Body of pancreas (tissue), 4 donors: ENCODE results near the gene RCOR1. TPM values are rescaled to one million over a fixed set of nuclear protein-coding genes. Genes with fewer than 3 reads are reported as not detected.

Source experiments
- ATAC-seq: fragments of 150-250 bp; one replicate; pipeline ENCODE4 v1.9.1; 2016
- DNase-seq, 4 donors: peaks; one replicate each; pipeline ENCODE4 v3.0.0-alpha.2; 2019
- H3K27ac ChIP-seq, 4 donors: fragments of 200-600 bp; sonication (generic); 1 replicate in 3 of 4; 2 replicates in 1 of 4; pipeline versions ENCODE4 v1.5.1 to v1.6.1; 2016 to 2019; ENCODE audit warnings: mild to moderate bottlenecking in 1 of 4, mixed read lengths in 1 of 4, moderate library complexity in 1 of 4
- H3K27me3 ChIP-seq, 2 donors: fragments of 200-600 bp; sonication (generic); one replicate each; pipeline ENCODE4 v1.6.0; 2016; ENCODE audit warnings: mild to moderate bottlenecking in 1 of 2
- H3K36me3 ChIP-seq, 2 donors: fragments of 200-600 bp; sonication (generic); replicated peaks in 1 of 2; 2 replicates each; pipeline ENCODE4 v1.5.1; 2016; ENCODE audit warnings: low read depth in 2 of 2; ENCODE audit not compliant: insufficient read depth in 1 of 2
- H3K4me1 ChIP-seq: fragments of 200-600 bp; sonication (generic); one replicate; pipeline ENCODE4 v1.6.0; 2016
- H3K4me3 ChIP-seq, 2 donors: fragments of 200-600 bp; sonication (generic); 1 replicate in 1 of 2; 2 replicates in 1 of 2; pipeline ENCODE4 v1.5.1; 2016 to 2019
- H3K9me3 ChIP-seq, 3 donors: fragments of 200-600 bp; sonication (generic); 1 replicate in 2 of 3; 2 replicates in 1 of 3; pipeline ENCODE4 v1.5.1; 2016
- POLR2A ChIP-seq, 3 donors: fragments of 450-650 bp; IDR thresholded peaks; one replicate each; pipeline ENCODE4 v1.6.1; 2016; ENCODE audit warnings: antibody characterized with exemption in 3 of 3, mild to moderate bottlenecking in 2 of 3
- WGBS, 2 donors: methylation state at CpG; one replicate each; pipeline ENCODE4 v1.1.5; 2017; 5-methylcytosine and 5-hydroxymethylcytosine counted together
- intact Hi-C: fragments of 100-400 bp; cut with DNase I; formaldehyde crosslinking; loops from one replicate; pipeline ENCODE4 v1.15.1; 2023
- total RNA-seq, 2 donors: library from RNA; depleted of rRNA; stranded (reverse); fragments of >200 nt; gene quantifications; one replicate each; pipeline ENCODE4 v1.1.0, GENCODE V29; 2016
- TF ChIP-seq, protein P1 (sequence below), 7 experiments: fragments of 450-650 bp in 4 of 7; fragments of 200-600 bp in 3 of 7; sonication (generic) in 3 of 7; IDR thresholded peaks; one replicate each; pipeline ENCODE4 v1.5.1; 2016 to 2019; ENCODE audit warnings: antibody characterized with exemption in 7 of 7

Gene RCOR1
- 1 to 10 TPM; 6.3 to 6.7 TPM for total RNA-seq

DNA sequence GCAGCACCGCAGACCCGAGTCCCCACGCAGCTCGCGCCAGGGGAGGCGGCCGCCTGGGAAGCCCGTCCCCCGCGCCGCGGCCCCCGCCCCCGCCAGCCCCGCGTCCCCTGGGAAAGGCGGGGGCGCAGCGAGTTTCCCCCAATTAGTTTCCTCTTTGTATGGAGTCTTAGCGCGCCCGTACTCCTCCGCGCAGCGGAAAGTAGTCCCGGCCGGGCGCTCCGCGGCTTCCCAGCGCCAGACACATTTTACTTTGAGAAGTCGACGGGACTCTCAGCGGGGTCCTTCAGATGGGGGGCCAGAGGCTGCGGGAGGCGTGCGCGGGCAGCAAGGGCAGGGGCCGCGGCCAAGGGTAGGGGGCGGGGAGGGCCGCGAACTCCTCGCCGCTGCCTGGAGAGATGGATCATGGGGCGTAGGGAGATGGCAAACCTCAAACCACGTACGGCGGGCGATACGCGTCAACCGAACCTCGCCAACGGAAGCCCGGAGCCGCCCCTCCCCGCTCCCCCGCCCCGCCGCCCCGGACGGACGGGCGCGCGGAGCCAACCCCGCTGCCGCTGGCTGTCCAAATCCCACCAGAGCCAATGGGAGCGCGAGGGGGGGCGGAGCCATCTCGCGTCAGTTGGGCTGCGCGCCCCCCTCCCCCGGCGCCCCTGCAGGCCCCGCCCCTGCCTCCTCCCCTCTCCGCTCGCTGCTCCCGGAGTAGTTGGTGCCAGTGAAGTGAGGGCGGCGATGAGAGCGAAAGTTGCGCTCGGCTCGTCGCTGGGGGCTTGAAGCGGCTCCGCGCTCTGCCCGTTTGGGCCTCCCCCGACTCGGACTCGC is at the start of gene RCOR1:
Gene RCOR1, plus strand, starts transcription at position 706 of the 819 bp plus-strand sequence. CDS start 238 bp downstream, outside the sequence.
- H3K4me1 ChIP-seq = peaks cover 19% of the 10 kb centered on the region
- intact Hi-C loops = no loop called here
- peak within 1 kb of the TSS; percentile 93 to 100 (median 96) for H3K27ac ChIP-seq
- no peaks in the 10 kb centered on the region for H3K36me3 ChIP-seq
- WGBS, 2 donors = 0% methylated on average over 1 to 60 of the region's 96 CpGs
- ATAC-seq (peak; percentile 93), DNase-seq (peak; percentile 98 to 99 (median 98))
- H3K4me3 ChIP-seq = peak within 1 kb of the TSS; percentile 76 to 94
- peak; percentile 58 to 82 (median 73) for TF ChIP-seq POLR2A (IDR thresholded peaks at IDR 0.05)
- TF ChIP-seq, protein P1, sequence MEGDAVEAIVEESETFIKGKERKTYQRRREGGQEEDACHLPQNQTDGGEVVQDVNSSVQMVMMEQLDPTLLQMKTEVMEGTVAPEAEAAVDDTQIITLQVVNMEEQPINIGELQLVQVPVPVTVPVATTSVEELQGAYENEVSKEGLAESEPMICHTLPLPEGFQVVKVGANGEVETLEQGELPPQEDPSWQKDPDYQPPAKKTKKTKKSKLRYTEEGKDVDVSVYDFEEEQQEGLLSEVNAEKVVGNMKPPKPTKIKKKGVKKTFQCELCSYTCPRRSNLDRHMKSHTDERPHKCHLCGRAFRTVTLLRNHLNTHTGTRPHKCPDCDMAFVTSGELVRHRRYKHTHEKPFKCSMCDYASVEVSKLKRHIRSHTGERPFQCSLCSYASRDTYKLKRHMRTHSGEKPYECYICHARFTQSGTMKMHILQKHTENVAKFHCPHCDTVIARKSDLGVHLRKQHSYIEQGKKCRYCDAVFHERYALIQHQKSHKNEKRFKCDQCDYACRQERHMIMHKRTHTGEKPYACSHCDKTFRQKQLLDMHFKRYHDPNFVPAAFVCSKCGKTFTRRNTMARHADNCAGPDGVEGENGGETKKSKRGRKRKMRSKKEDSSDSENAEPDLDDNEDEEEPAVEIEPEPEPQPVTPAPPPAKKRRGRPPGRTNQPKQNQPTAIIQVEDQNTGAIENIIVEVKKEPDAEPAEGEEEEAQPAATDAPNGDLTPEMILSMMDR (IDR thresholded peaks at IDR 0.05) = no peak
- no peaks in the 10 kb centered on the region for H3K9me3 ChIP-seq
- H3K27me3 ChIP-seq = no peaks in the 10 kb centered on the region

DNA sequence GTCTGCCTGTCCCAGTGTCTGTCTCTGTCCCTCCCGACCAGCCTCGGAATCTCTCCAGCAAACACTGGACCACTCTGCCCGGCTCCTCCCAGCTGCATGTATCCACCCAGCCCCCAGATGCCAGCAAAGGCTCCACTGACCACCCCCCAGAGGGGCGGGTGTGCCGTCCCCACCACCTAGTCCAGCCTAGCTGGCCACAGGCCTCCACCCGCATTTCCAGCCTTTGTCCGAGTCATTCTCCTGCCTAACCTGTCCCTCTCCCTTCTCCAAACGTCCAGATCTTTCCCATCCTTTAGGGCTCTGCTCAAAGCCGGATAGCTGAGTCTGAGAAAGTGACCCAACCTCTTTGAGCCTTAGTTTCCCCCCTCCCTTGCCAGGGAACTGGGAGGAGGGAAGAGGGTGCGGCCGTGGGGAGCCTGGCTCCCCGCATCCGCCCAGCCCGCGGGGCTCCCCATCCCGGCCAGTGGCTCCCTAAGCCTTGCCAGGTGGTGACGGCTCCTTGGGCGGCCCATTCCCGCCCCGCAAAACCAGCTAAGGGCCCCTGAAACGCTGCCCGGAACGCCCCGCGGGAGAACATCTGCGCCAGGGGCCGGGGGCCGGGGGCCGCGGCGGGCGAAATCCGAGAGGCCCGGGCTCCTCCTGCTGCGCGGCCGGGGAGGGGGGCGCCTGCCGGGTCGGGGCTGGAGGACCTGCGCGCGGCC is 48.3 kb upstream of the RCOR1 start:
- DNase-seq = no peak
- ATAC-seq = no peak

DNA sequence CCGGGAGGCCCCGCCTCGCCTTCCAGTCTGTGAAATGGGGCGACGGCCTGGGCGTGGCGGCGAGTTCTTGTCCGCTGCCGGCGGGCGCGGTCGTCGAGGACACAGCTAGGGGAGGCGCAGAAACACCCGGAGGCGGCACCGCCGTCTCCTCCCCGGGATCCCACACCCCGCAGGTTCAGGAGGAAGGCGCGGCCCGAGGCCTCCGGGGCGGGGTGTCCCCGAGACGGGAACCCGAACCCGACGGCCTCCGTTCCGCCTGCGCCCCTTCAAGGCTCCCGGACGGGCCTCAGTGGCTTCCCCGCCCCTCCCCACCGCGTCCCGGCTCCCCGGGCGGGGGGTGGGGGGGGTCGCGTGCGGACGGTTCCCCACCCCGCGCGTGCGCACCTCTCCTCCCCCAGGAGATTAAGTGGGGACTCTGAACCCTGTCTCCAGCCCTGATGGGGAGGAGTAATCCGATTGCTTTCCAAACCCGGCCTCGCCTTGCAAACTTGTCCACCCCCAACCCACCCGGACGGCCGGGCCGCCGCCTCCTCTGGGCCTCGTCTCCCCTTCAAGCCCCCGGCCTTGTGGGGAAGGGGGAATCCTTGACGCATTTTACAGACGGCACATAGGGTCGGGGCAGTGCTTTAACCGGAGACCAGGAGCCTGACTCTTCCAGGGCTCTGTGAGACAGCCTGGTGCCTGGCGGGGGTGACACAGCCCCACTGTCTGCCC is 47.5 kb upstream of the RCOR1 start:
- ATAC-seq = peak; percentile 10
- no peak overlapping the region for H3K4me3 ChIP-seq

More for the DNA sequence above, 48.3 kb upstream of the RCOR1 start:
- TF ChIP-seq, protein P1 (IDR thresholded peaks at IDR 0.05) = no peak
- no peak for TF ChIP-seq POLR2A (IDR thresholded peaks at IDR 0.05)
- Histone ChIP-seq H3K27ac (no peak overlapping the region), H3K36me3 (no peaks in the 10 kb centered on the region), H3K4me3 (no peak overlapping the region), H3K9me3 (no peaks in the 10 kb centered on the region), H3K4me1 (peaks cover 15% of the 10 kb centered on the region), H3K27me3 (peaks cover 0 to 17% of the 10 kb centered on the region in 2 donors)
- intact Hi-C loops = no loop called here
- WGBS, 2 donors = 38 to 63% methylated on average over 16 to 37 of the region's 43 CpGs

DNA sequence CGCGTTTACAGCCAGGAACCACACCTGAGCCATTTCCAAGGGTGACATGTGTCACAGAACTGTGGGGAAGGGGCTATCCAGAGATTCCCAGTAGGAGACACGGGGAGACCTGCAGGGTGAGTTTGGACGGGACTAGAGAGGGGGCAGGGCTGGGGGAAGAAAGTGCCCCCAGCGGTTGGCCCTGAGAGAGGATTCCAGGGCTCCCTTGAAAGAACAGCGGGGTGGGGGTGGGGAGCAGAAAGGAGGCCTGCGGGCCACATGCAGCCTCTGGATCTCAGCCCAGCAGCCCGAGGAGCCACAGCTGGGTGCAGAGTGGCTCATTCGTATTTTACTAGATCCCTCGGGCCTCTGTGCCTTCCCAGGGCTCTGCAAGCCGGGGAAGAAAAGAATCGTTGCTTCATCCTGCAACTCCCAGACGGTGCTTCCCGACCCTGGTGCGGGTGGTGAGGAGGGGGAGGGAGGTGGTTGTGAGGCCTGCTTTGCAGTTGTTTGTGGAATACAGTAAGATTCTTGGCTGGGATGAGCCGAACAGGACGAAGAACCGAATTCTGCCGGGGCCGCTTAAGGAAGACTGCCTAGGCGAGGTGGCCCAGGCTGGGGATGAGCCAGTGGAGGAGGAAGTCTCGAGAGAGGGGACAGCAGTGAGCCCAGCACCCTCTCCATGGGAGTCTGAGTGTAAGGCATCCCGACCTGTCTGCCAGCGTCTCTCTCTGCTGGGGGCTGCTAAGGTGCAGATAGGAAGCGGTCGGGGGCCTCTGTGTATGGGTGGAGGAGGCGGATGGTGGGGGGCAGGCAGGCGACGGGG is 46.8 kb upstream of the RCOR1 start:
- DNase-seq (no peak), ATAC-seq (no peak)
- TF ChIP-seq POLR2A (IDR thresholded peaks at IDR 0.05) = no peak
- TF ChIP-seq, protein P1 (IDR thresholded peaks at IDR 0.05) = no peak
- intact Hi-C loops = no loop called here
- no peaks in the 10 kb centered on the region for H3K36me3 ChIP-seq
- no peak overlapping the region for H3K27ac ChIP-seq
- H3K9me3 ChIP-seq = no peaks in the 10 kb centered on the region
- H3K27me3 ChIP-seq = peaks cover 0 to 17% of the 10 kb centered on the region in 2 donors
- WGBS, 2 donors = 65 to 73% methylated on average over 24 to 28 of the region's 29 CpGs
- peaks cover 15% of the 10 kb centered on the region for H3K4me1 ChIP-seq
- no peak overlapping the region for H3K4me3 ChIP-seq

More for the DNA sequence above, 47.5 kb upstream of the RCOR1 start:
- intact Hi-C loops = no loop called here
- peaks cover 15% of the 10 kb centered on the region for H3K4me1 ChIP-seq
- TF ChIP-seq, protein P1 (IDR thresholded peaks at IDR 0.05) = no peak
- H3K27me3 ChIP-seq = peaks cover 0 to 17% of the 10 kb centered on the region in 2 donors
- H3K27ac ChIP-seq = no peak overlapping the region
- no peaks in the 10 kb centered on the region for H3K36me3 ChIP-seq
- no peaks in the 10 kb centered on the region for H3K9me3 ChIP-seq
- no peak for DNase-seq
- WGBS, 2 donors = 3 to 14% methylated on average over 6 to 50 of the region's 66 CpGs
